SIG-M5 (cell line): ENCODE results near the gene IFNGR1.
A peak's percentile ranks its signal among the peaks of the same experiment; 100 is the strongest.

ENCODE experiments used
- DNase-seq: peaks from one replicate; lab custom pipeline; 2025; lab: John Stamatoyannopoulos, UW

IFNGR1 gene

DNA sequence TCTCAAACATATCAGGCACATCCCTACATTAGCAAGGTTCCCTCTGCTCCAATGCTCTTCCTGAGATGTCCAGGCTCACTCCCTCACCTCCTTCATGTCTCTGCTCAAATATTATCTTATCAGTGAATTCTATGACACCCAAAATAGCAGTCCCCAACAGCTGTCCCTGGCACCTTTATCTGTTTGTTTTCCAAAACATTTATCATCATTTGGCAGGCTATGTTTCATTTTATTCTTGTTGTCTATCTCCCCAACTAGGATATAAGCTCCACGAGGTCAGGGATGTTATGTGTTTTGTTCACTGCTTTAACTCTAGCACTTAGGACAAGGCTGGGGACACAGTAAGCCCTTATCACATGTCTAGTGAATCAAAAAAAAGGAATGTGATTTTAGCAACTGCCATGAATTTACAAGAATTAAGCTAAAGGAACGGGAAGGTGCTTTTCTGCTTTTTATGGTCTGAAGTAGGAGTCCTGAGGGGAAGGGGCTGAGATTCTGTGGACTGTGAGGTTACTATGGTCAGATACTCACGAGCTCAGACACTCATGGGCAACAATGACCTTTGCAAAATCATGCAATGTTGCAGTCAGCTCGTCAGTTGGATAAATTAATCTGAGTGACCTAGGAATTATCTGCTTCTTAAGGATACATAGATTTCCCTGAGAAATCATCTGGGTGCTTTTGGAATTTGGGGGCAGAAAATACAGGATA, 43.9 kb downstream of the IFNGR1 start:
- no peak for DNase-seq

GRCh38 chr6:137173501-137173900, 45.7 kb downstream of the IFNGR1 start, which contains the start of gene IL22RA2:
TSS of gene IL22RA2 (minus strand) at chr6:137173644. CDS start at chr6:137161749, 11,895 bp downstream.
- DNase-seq: no peak

GRCh38 chr6:137172734-137173431, 46.3 kb downstream of the IFNGR1 start:
- DNase-seq: no peak

GRCh38 chr6:137171824-137172733, 47.1 kb downstream of the IFNGR1 start:
- DNase-seq: no peak

- no peak for DNase-seq
Measured at GRCh38 chr6:137171053-137171374, 48.2 kb downstream of the IFNGR1 start.

- no peak for DNase-seq
Measured at GRCh38 chr6:137170266-137171052, 48.7 kb downstream of the IFNGR1 start.

- no peak for DNase-seq
Measured at GRCh38 chr6:137167702-137168377, 51.3 kb downstream of the IFNGR1 start.

- no peak for DNase-seq
Measured at GRCh38 chr6:137166247-137167098, 52.7 kb downstream of the IFNGR1 start.

GRCh38 chr6:137165375-137166246, 53.6 kb downstream of the IFNGR1 start:
- no peak for DNase-seq

DNA sequence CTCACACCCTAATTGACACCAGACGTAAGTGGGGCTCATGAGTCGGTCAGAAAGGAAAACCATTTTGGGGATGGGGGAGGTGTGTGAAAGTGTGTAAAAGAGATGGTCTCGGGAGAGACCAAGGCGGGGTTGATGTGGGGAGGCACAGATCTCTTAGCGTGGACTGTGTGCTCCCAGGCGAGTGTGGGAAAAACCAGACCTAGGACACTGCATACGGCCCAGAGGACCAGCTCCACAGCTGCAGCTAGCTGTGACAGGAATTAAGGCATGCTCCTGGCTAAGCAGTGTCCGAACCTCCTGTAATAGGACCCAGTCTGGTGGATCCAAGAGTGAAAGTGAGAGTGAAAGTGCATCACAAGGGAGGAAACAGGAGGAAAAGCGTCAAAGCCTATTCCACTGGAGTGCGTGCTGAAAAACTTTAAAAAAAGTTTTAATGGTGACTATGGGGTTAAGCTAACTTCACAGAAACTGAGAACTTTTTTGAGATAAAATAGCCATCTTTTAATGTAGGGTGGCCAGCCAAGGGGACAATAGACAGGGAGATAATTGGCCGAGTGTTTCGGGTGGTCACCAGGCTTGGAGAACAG, 55.4 kb downstream of the IFNGR1 start:
- DNase-seq: no peak

- DNase-seq: no peak
Measured at GRCh38 chr6:137162692-137163306, 56.4 kb downstream of the IFNGR1 start.

DNA sequence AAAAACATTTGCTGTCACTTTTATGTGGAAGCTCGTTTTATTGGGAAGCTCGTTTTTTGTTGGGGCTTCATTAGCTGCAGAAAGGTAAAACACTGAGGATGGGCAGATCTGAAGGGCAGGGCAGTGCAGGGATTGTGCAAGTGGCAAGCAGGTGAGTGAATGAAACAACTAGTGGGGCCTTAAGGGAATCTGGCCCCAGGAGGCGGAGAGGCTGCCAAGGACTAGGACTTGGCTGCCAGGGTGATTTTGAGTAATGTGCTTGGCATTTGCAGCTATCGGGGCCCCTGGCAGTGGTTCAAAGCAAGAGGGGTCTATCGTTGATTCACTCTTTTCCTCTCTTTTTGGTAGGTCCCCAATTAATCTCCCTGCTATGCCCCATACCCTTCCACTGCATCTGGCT, 57.2 kb downstream of the IFNGR1 start:
- no peak for DNase-seq

DNA sequence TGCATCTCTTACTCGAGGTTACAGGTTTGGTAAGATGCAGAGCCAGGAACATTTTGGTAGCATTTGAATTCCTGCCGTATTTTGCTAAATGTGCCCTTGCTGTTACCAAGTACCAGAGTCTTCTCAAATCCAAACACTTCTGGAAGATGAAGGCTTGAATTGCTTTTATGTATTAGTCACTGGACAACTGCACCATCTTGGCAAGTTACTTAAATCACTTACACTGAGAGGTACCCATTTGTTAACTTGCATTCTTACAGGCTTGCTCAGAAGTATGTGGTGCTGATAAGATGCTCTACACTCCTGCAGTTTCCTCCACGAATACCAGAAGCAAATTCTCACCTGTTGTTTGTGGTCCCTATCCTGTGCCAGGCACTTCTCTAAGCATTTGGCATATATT, 58.4 kb downstream of the IFNGR1 start:
- DNase-seq: no peak

GRCh38 chr6:137159912-137160311, 59.3 kb downstream of the IFNGR1 start:
- DNase-seq: no peak

- DNase-seq: no peak
Measured at GRCh38 chr6:137157601-137158000, 61.6 kb downstream of the IFNGR1 start.

DNA sequence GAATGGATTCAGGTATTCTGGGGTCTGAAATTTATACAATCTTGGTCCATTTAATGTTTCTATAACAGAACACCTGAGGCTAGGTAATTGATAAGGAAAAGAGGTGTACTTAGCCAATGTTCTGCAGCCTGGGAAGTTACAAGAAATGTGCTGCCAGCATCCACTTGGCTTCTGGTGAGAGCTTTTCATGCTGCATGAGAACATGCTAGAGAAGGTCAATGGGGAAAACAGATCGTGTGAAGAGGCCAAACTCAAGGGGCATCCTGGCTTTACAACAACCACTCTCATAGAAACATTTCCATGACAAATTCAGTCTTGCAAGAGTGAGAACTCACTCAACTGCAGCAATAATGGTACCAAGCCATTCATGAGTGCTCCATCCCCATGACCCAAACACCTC, 62.5 kb downstream of the IFNGR1 start:
- DNase-seq: no peak

- DNase-seq: peak; percentile 50
Measured at GRCh38 chr6:137155830-137156229, 63.4 kb downstream of the IFNGR1 start.

- DNase-seq: no peak
Measured at GRCh38 chr6:137150072-137150471, 69.1 kb downstream of the IFNGR1 start.

DNA sequence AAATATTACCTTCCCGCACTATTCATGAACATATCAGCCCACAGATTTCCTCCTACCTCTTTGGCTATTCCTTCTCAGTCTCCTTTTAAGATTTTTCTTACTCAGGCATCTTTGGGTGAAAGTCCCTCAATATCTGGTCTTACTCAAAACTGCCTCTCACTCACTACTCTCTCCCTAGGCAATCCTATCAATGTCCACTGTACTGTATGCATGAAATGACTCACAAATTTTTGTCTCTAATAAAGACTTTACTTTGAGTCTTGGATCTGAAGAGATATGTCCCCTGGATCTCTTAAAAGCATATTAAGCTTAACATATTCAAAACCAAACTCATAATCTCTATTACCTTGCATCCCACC, 70.2 kb downstream of the IFNGR1 start:
- DNase-seq: no peak
